SU-DHL-6 (cell line): Measurements from ENCODE around the gene AFF2.

Experiments
- EZH2phosphoT487 ChIP-seq: fragments of 200-600 bp; sonication (generic), shearing (Covaris generic); conservative IDR thresholded peaks from 2 replicates; pipeline ENCODE4 v1.6.1; 2018; ENCODE audit warnings: mild to moderate bottlenecking, antibody characterized with exemption, low read length, moderate library complexity, mixed read lengths
- TF ChIP-seq, protein P1 (sequence below): fragments of 200-600 bp; sonication (generic); IDR thresholded peaks from one replicate; pipeline ENCODE4 v1.5.1; 2017; ENCODE audit warnings: antibody characterized with exemption, mild to moderate bottlenecking, low read length, moderate library complexity; ENCODE audit not compliant: insufficient read depth, poor library complexity, severe bottlenecking

DNA sequence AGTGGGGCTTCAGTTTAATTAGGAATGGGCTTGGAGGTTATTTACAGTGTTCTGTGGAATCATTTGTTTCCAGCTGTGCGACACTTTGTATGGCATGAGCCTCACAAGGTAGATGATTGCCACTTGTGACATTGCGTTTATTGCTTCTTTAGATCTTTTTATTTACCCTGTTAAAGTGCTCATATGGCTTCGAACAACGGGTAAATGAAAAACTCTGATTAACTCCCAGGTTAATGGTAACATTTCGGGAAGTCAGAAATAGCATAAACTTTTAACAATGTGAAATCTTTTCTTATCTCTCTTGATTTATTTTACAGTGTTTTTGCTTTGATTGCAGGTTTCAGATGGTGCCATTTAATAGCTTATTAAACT, 510.4 kb downstream of the AFF2 start:
- TF ChIP-seq, protein P1, sequence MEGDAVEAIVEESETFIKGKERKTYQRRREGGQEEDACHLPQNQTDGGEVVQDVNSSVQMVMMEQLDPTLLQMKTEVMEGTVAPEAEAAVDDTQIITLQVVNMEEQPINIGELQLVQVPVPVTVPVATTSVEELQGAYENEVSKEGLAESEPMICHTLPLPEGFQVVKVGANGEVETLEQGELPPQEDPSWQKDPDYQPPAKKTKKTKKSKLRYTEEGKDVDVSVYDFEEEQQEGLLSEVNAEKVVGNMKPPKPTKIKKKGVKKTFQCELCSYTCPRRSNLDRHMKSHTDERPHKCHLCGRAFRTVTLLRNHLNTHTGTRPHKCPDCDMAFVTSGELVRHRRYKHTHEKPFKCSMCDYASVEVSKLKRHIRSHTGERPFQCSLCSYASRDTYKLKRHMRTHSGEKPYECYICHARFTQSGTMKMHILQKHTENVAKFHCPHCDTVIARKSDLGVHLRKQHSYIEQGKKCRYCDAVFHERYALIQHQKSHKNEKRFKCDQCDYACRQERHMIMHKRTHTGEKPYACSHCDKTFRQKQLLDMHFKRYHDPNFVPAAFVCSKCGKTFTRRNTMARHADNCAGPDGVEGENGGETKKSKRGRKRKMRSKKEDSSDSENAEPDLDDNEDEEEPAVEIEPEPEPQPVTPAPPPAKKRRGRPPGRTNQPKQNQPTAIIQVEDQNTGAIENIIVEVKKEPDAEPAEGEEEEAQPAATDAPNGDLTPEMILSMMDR: no peak
- no peak for TF ChIP-seq EZH2phosphoT487
